ENCODE data around the gene NPM1.
"Not testable (repeated sequence)": the region's sequence is repeated elsewhere in the genome, so short reads cannot be mapped to it uniquely, and the experiment has no call there.

NPM1 gene, protein sequence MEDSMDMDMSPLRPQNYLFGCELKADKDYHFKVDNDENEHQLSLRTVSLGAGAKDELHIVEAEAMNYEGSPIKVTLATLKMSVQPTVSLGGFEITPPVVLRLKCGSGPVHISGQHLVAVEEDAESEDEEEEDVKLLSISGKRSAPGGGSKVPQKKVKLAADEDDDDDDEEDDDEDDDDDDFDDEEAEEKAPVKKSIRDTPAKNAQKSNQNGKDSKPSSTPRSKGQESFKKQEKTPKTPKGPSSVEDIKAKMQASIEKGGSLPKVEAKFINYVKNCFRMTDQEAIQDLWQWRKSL

DNA sequence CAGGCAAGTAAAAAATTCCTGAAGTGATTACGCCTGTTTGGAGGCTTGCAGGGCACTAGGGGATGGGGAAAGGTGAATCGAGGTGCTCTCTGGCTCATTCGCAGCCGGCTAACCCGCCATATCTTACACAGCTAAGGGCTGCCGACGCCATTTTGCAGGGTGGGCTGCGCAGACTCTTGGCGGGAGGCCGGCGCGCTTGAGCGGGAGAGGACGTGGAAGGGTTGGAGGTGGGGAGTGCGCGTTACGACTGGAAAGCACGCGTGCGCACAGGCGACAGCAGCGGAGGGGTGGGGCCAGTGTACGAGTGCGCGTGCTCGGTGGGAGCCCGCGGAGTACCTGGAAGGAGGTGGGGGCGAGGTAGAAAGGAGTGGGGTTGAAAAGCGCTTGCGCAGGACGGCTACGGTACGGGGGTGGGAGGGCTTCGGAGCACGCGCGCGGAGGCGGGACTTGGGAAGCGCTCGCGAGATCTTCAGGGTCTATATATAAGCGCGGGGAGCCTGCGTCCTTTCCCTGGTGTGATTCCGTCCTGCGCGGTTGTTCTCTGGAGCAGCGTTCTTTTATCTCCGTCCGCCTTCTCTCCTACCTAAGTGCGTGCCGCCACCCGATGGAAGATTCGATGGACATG, at the start of gene NPM1:
NPM1 (plus strand) TSS at position 505 of the 625 bp plus-strand sequence; CDS start at position 605, 100 bp downstream.
- DNase-seq = peak; percentile 97

DNA sequence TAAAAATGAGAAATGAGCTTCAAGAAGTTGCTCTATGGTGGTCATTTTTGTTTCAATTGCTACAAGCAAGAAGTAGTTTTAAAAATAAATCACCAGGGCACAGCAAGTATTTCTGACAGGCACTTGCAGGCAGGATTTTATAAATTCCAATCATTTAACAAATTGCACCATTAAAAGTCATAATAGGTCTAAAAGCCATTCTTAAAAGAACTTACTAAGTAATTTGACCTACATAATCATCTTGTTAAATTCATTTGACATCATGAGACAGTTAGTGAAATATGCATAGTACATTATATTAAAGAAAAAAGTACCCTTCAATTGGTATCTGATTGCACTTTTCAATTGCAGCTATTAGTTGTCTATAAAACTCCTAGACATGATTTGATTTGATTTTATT, 47.6 kb upstream of the NPM1 start:
- no peak for DNase-seq

DNA sequence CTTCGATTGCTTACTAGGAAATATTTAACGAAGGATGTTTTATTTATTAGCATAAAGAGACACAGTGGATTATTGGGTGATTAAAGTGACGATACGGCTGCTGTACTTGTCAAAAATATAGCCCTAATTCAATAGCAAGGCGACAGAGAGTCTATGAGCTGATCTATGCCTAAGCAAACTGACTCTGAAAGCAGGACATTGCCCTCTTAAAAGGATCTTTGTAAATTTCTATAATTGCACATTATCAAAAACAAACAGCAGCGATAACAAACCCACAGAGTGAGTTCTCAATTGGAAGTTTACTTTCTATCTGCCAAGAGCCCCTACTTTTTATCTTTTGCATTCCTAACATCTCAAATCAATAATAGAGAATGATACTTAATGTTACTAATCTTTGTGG, 47.2 kb upstream of the NPM1 start:
- no peak for DNase-seq

DNA sequence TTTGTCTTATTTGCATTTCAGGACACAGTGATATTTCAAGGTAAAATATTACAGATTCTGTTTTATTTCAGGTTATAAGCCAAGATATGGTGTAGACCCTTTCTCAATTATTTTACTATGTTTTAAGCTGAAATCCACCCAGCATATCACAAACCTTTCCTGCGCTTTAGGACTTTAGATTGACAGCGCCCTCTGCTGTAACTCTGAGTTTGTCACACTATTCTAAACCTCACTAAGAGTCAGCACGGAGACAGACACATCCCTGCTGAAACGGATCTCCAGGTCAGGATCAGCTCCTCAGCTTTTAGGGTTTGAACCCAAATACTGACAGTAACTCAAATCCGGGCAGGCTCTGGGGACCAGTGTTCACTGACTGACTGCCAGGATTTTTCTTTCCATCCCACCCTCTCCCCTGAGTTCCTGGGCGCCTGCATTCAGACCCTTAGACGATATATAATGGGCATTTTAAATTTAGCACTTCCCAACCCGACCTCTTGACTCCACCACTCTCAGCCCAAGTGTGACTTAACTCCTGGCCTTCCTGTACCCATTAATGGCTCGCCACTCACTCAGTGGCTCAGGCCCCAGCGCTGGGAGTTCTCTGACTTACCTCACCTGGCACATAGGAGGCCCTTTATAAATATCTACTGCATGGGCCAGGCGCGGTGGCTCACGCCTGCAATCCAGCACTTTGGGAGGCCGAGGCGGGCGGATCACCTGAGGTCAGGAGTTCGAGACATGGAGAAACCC, 45.1 kb upstream of the NPM1 start:
- no peak for DNase-seq

DNA sequence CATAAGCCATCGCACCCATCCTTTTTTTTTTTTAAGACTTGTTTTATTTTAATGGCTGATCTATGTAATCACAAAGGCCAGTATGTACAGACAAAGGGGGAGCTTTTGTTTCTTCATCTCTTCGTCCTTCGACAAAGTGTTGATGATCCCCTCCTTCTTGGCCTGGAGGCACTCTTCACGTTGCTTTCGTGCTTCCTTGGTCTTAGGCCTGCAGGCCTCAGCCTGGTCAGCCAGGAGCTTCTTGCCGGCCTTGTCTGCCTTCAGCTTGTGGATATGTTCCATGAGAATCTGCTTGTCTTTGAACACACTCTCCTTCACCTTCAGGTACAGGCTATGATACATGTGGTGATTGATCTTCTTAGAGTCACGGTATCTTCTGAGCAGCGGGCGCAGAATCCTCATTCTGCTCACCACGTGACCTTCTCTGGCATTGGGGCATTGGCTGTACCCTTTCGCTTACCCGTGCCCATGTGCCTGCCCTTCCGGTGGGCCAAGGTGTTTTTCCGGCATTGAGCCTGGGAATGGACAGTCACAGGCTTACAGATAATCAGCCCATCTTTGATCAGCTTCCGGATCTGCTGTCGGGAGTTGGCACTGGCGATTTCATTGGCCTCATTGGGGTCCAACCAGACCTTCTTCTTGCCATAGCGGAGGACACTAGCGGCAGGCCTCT, 42.6 kb upstream of the NPM1 start:
- DNase-seq = no peak

DNA sequence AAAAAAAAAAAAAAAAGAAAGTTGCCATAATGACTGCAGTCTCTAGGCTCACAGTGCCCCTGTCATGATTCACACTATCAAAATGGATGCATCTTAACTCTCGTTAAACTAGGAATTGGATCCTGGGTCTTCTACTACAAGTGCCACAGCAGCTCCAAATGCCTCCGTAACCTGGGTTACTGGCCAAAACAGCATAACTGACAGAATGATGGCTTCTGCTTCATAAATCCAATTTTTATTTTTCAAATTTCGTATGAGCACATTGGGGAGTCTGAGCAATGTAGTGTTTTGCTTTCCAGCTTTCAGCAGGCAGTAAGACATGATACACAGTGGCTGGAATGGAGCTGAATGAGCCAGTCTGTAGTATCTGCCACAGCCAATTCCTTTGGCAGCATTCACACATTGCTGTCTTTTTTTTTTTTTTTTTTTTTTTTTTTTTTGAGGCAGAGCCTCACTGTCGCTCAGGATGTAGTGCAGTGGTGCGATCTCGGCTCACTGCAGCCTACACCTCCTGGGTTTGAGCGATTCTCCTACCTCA, 36.0 kb upstream of the NPM1 start:
- DNase-seq = no peak

DNA sequence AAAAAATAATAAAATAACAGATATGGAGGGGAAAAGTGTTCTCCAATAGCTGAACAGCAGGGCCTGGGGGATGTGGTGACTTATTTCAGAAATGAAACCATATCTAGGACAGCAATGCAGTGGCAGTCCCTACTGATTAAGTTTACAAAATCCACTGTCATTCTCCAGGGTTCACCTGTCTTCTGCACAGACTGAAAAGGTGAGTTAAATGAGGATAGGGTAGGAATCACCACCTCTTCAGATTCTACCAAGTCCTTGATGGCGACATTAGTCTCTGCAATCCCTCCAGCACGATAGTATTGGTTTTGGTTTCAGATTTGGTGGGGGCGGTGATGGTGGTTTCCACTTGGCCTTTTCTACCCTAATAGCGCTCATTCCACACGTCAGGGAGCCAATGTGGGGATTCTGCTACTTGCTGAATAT, 32.3 kb upstream of the NPM1 start:
- peak; percentile 36 for DNase-seq

DNA sequence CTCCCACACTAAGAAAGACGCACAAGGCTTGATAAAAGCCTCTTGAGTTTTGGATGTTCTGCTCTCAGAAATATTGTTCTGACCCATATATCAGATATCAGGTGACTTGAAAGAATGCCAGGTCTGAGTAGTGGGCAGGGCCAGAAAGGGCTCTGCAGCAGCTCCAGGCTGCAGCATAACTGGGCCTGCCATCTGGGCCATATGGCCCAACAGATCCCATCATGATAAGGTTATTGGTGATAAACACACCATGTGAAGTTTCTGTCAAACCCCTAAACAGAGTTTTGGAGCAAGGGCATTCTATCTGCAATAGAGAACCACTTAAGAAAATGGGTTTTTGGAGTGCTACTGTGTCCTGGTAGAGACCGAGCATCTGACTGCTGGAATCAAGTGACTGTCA, 29.8 kb upstream of the NPM1 start:
- no peak for DNase-seq

DNA sequence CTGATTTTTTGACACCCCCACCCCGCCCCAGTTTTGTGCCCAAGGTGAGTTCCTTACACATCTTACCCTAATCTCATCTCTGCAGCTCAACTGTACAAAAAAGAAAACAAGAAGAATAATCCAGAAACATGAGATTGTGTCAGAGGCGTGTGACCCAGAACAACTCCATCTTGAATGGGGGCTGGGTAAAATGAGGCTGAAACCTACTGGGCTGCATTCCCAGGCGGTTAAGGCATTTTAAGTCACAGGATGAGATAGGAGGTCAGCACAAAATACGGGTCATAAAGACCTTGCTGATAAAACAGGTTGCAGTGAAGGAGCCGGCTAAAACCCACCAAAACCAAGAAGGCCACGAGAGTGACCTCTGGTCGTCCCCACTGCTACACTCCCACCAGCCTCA, 26.5 kb upstream of the NPM1 start:
- not testable (repeated sequence) for DNase-seq

DNA sequence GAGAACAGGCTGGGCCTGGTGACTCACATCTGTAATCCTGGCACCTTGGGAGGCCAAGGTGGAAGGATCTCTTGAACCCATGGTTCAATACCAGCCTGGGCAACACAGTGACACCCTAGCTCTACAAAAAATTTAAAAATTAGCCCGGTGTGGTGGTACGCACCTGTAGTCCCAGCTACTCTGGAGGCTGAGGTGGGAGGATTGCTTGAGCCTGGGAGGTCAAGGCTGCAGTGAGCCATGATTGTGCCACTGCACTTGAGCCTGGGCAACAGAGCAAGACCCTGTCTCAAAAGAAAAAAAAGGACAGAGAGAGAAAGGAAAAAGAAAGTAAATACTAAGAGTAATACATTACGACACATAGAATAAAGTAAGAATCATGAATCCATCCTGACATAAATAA, 24.4 kb upstream of the NPM1 start:
- not testable (repeated sequence) for DNase-seq

DNA sequence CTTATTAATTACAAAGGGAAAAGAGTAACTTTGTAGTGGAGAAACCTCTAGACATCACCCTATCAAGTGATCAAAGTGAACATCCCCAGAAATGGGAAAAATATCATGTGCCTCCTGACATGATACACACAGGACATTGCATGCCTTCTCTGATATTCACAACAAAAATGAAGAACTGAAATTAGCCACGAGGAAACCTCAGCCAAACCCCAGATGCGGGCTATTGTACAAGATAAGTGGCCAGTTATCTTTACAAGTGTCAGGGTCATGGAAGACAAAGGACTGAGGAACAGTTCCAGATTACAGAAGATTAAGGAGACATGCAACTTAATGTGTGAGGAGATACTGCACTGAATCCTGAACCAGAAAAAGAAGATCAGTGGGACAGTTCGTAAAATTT, 23.8 kb upstream of the NPM1 start:
- no peak for DNase-seq

DNA sequence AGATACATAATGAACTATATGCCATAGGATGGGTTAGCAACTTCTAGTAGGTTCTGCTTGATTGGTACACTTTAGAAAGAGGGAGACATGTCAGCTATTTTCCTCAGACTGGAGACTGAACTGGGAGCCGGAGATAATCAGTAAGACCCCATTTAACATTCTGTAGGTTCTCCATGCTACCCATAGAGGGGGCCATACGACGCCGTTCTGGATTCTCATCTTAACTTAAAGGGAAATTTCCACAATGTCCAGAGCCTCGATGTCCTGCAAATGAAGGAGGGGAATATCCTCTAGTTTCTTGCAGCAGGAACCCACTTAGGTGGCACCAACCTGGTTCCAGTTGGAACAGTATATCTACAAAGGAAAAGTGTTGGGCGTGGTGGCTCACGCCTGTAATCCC, 22.3 kb upstream of the NPM1 start:
- no peak for DNase-seq

DNA sequence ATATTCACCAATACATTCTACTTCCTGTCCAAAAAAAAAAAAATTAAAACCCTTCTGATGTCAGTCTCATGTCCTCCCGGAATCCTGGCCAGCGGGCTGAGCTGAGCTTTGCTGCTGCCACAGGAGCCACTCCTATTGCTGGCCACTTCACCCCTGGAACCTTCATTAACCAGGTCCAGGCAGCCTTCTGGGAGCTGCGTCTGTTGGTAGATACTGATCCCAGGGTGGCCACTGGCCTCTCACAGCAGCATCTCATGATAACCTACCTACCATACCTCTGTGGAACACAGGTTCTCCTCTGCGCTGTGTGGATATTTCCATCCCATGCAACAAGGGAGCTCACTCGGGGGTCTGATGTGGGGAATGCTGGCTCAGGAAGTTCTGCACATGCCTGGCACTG, 21.0 kb upstream of the NPM1 start:
- DNase-seq = no peak

DNA sequence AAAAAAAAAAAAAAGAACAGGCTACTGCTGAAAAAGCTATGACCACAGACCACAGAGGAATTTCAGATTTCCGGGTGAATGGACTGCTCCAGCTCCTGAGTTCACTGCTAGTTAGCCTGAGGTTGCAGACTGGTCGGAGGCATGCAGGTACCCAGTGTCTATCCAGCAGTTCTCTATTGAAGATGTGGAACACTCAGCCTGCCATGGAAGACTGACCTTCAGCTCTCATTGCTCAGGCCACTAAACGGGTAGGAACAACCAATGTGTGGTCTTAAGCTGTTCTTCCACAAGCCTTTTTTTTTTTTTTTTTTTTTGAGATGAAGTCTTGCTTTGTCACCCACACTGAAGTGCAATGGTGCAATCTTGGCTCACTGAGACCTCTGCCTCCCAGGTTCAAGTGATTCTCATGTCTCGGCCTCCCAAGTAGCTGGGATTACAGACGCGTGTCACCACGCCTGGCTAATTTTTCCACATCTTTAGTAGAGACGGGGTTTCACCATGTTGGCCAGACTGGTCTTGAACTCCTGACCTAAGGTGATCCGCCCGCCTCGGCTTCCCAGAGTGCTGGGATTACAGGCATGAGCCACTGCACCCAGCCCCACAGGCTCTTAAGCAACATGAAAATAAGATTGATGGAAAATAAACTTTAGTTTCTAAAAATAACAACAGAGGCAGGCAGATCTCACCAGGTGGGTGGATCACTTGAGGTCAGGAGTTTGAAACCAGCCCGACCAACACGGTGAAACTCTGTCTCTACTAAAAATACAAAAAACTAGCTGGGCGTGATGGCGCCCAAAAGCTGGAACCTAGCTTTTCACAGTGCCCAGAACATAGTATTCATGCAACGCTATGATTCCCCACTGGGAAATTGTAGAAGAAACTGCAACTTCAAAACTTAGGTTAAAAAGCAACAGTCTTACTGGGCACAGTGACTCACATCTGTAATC, 20.0 kb upstream of the NPM1 start:
- DNase-seq = no peak

DNA sequence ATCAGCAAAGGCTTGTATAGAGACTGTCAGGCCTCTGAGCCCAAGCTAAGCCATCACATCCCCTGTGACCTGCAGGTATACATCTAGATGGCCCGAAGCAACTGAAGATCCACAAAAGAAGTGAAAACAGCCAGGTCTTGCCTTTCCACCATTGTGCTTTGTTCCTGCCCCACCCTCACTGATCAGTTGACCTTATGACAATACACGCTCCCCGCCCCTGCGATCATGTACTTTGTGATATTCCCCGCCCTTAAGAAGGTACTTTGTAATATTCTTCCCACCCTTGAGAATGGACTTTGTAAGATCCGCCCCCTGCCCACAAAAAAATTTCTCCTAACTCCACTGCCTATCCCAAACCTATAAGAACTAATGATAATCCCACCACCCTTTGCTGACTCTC, 18.6 kb upstream of the NPM1 start:
- DNase-seq = no peak

DNA sequence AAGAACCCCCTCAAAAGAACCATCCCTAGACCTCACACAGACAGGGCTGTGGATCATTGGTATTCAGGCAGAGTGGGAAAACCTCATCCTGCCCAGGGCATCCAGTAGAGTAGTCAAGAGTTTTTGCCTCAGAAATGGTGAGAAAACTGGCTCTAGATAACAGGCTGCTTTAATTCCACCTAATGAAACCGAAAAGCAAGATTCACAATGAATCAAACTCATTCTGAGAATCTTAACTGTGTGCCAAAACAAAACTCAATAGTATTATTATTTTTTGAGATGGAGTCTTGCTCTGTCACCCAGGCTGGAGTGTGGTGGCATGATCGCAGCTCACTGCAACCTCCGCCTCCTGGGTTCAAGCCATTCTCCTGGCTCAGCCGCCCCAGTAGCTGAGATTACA, 17.8 kb upstream of the NPM1 start:
- no peak for DNase-seq

DNA sequence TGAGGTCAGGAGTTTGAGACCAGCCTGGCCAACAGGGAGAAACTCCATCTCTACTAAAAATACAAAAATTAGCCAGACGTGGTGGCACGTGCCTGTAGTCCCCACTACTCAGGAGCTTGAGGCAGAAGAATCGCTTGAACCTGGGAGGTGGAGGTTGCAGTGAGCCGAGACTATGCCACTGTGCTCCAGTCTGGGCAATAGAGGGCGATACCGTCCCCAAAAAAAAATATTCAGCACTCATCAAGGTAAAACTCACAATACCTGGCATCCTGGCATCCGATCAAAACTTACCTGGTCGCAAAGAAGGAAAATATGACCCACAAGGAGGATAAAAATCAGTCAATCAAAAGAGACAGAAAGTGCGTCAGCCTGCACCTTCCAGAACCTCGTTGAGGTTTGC, 16.8 kb upstream of the NPM1 start:
- DNase-seq = not testable (repeated sequence)

DNA sequence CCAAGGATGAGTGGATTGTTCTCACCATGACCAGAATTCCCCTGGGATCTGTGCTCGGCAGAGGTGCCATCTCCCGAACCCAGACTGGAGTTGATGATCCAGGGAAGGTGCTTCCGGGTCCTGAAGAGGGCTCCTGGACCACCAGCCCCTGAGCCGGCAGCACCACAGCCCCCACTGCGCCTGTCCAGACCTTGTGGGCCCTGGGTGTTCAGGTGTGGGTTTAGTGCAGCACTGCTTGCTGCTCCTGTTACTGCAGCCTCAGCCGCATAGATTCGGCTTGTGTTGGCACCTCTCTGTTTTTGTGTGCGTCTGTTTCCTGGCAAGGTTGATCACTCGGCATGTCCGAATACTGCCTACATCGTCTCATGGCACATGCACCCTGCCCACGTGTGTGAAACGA, 16.3 kb upstream of the NPM1 start:
- no peak for DNase-seq

DNA sequence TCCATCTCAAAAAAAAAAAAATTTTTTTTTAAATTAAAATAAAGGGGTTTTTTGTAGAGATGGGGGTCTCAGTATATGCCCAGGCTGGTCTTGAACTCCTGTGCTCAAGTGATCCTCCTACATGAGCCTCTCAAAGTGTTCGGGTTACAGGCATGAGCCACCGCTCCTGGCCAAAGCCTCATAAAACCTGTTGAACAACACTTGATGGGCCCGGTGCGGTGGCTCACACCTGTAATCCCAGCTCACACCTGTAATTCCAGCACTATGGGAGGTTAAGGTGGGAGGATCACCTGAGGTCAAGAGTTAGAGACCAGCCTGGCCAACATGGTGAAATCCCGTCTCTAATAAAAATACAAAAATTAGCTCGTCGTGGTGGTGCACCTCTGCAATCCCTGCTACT, 7.7 kb upstream of the NPM1 start:
- DNase-seq = no peak

DNA sequence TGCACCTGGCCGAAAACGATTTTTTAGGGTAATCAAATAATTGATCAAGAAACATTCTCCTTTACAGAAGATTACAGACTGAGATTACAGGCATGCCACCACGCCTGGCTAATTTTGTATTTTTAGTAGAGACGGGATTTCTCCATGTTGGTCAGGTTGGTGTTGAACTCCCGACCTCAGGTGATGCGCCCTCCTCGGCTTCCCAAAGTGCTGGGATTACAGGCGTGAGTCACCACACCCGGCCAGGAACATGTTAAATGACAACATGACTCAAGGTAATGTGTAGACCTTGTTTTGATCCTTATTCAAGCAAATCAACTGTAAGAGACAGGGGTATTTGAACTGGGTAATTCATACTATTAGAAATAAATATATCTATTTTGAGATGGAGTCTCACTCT, 3.2 kb upstream of the NPM1 start:
- DNase-seq = not testable (repeated sequence)

DNA sequence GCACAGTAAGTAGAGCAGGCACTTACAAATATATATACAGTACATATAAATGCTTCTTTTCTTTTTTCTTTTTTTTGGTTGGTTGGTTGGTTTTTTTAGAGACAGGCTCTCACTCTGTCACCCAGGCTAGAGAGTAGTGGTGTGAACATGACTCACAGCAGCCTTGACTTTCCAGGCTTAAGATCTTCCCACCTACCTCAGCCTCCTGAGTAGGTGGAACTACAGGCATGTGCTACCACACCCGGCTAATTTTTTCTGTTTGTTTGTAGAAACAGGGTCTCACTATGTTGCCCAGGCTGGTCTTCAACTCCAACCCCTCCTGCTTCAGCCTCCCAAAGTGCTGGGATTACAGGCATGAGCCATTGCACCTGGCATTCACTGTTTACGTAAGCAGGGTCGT, 2.6 kb upstream of the NPM1 start:
- not testable (repeated sequence) for DNase-seq

DNA sequence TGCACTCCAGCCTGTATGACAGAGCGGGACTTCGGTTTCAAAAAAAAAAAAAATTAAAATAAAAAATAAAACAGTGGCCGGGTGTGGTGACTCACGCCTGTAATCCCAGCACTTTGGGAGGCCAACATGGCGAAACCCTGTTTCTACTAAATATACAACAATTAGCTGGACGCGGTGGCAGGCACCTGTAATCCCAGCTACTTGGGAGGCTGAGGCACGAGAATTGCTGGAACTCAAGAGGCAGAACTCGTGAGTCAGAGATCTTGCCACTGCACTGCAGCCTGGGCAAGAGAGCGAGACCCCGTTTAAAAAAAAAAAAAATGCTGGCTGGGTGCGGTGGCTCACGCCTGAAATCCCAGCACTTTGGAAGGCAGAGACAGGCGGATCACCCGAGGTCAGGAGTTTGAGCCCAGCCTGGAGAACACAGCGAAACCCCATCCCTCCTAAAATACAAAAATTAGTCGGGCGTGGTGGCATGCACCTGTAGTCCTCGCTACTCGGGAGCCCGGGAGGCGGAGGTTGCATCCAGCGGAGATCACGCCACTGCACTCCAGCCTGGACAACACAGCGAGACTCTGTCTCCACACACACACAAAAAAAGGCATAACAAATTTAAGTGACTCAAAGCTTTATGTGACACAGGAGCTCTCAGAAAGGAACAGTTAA, 1.5 kb upstream of the NPM1 start:
- no peak for DNase-seq

All from stimulated activated naive CD4-positive, alpha-beta T cell treated with Interleukin-2 at 50 U/mL for 16 hours (primary cell).